GM19438 (cell line): ENCODE data around the gene ADCY4.
"Not testable (repeated sequence)": the region's sequence is repeated elsewhere in the genome, so short reads cannot be mapped to it uniquely, and the experiment has no call there.

Experiments
- ATAC-seq: cut with Tn5 transposase; IDR thresholded peaks from one replicate; pipeline ENCODE4 v1.9.1; 2021; ENCODE audit warnings: low read depth; ENCODE audit not compliant: unreplicated experiment

Gene ADCY4

DNA sequence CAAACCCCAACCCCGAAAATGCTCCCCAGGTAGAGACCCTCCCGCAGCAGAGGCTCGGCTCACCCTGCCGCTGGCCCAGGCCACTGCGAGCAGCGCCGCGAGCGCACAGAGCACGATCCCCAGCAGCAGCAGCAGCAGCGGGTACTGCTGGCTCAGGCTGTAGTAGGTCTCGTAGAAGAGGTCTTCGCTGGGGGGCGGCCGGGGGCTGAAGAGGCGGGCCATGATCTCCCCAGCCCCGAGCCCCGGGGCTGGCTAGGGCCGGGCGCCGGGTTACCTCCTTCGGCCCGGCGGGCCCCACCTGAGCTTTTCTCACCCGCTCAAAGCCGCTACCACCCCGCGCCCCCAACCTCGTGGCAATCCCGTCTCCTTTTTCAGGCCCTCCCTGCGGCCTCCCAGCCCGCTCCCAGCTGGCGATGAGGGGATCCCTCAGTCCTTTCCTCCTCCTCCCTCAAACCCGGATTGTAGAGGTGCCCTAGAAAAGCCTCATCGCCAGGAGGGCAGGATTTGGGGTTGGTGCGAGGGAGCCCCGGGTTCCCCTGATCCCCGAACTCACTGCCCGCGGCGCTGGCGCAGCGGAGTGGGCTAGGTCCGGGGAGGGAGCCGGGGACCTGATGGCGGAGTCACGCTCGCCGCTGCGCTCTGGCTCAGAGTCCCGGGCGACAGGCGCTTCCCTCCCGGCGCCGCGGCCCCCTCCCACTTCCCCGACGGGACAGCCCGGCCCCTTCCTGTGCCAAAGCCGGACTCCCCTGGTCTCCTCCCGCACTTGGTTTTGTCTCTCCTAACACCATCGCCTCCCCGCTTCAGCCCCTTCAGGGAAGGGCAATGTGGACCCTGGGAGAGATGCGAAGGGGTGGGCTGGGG, at the start of gene ADCY4:
Gene ADCY4, minus strand, starts transcription at position 641 of the 861 bp plus-strand sequence. Its CDS starts 419 bp downstream, at position 222.
- no peak for ATAC-seq

GRCh38 chr14:24384169-24384568, 49.3 kb upstream of the ADCY4 start:
- ATAC-seq: no peak

DNA sequence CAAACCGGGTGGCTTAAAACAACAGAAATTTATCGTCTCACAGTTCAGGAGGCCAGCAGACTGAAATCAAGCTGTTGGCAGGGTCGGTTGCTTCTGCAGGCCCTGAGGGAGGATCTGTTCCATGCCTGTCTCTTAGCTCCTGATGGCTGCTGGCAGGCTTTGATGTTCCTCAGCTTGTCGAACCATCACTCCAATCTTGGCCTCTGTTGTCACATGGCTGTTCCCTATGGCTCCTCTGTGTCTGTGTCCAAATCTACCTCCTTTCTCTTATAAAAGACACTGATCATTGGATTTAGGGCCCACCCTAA, 47.1 kb upstream of the ADCY4 start:
- ATAC-seq: no peak

GRCh38 chr14:24381363-24382063, 46.6 kb upstream of the ADCY4 start:
- no peak for ATAC-seq

GRCh38 chr14:24379907-24380730, 45.2 kb upstream of the ADCY4 start:
- ATAC-seq: no peak

- no peak for ATAC-seq
Observed at GRCh38 chr14:24378981-24379906, 44.4 kb upstream of the ADCY4 start.

GRCh38 chr14:24378327-24378726, 43.5 kb upstream of the ADCY4 start:
- ATAC-seq: no peak

GRCh38 chr14:24377657-24378056, 42.8 kb upstream of the ADCY4 start:
- ATAC-seq: no peak

- no peak for ATAC-seq
Observed at GRCh38 chr14:24377126-24377525, 42.3 kb upstream of the ADCY4 start.

- no peak for ATAC-seq
Observed at GRCh38 chr14:24376448-24377070, 41.7 kb upstream of the ADCY4 start.

- no peak for ATAC-seq
Observed at GRCh38 chr14:24372701-24373416, 38.0 kb upstream of the ADCY4 start.

- not testable (repeated sequence) for ATAC-seq
Observed at GRCh38 chr14:24371605-24372004, 36.7 kb upstream of the ADCY4 start.

DNA sequence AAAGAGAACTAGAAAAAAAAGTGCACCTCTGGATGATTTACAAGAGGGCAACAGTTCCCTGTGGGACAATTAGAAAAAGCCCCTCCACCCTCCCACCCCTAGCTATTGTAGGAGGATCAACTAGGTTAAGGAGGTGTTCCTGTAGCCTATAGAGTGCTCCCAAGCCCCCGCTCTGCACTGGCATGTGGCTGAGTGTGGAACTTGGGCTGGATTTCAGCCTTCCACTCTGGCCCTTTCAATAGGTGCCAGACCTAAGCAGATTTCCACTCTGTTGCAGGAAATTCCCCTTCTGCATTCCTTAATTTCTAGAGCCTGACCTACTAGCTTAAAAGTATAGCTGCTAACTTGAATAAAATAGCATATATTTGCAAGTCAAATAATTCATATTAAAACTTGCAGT, 35.9 kb upstream of the ADCY4 start:
- ATAC-seq: no peak

DNA sequence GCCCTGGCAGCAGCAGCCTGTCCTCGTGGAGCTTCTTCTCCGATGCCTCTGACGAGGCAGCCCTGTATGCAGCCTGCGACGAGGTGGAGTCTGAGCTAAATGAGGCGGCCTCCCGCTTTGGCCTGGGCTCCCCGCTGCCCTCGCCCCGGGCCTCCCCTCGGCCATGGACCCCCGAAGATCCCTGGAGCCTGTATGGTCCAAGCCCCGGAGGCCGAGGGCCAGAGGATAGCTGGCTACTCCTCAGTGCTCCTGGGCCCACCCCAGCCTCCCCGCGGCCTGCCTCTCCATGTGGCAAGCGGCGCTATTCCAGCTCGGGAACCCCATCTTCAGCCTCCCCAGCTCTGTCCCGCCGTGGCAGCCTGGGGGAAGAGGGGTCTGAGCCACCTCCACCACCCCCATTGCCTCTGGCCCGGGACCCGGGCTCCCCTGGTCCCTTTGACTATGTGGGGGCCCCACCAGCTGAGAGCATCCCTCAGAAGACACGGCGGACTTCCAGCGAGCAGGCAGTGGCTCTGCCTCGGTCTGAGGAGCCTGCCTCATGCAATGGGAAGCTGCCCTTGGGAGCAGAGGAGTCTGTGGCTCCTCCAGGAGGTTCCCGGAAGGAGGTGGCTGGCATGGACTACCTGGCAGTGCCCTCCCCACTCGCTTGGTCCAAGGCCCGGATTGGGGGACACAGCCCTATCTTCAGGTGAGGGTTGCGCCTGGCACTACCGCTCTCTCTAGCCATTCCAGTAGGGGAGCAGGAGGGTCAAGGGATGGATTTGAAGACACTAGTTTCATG, 35.2 kb upstream of the ADCY4 start:
- ATAC-seq: no peak

DNA sequence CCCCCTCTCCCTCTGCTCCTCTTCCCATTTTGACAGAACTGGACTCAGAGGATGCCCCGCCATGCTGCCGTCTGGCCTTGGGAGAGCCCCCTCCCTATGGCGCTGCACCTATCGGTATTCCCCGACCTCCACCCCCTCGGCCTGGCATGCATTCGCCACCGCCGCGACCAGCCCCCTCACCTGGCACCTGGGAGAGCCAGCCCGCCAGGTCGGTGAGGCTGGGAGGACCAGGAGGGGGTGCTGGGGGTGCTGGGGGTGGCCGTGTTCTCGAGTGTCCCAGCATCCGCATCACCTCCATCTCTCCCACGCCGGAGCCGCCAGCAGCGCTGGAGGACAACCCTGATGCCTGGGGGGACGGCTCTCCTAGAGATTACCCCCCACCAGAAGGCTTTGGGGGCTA, 34.6 kb upstream of the ADCY4 start:
- ATAC-seq: no peak

- ATAC-seq: no peak
Observed at GRCh38 chr14:24368562-24369252, 33.8 kb upstream of the ADCY4 start.

DNA sequence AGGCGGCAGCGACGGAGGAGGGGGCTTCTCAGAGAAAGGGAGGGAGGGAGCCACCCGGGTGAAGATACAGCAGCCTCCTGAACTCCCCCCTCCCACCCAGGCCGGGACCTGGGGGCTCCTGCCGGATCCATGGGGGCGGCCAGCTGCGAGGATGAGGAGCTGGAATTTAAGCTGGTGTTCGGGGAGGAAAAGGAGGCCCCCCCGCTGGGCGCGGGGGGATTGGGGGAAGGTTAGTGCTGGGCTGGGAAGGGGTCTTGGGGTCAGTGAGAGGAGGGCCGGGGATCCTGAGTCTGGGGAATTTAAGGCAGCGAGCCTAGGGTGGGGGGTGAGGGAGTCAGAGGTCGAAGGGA, 33.3 kb upstream of the ADCY4 start:
- no peak for ATAC-seq
